ENCODE data around the gene EML1. TPM values are rescaled to one million over a fixed set of nuclear protein-coding genes. Genes with fewer than 3 reads are reported as not detected.

The EML1 gene
- total RNA-seq, 2 experiments from 2014 or later: 0.59 TPM; not detected in 1

DNA sequence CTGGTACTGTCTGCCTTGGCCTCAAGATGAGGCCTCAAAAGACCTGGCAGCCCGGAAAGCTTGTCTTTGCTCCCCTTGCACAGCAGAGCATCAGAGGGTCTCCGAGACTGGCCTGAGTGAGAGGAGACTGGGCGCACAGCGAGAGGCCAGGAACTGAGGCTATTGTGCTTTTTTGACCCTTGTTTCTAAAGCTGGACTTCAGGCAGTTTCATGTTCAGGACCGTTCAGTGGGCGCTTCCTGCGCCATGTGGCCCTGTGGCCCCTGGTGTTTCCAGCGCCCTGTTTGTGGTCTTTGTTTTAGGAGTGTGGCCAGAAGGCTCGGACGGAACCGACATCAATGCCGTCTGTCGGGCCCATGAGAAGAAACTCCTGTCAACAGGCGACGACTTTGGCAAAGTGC, 145.7 kb downstream of the EML1 start:
- DNase-seq (no peak), ATAC-seq (ENCODE audit: poor library complexity) (no peak)
- CTCF ChIA-PET: no interaction called here
- Mint-ChIP-seq H3K27ac (no peak overlapping the region), H3K36me3 (ENCODE audit: low read depth) (no peaks in the 10 kb centered on the region), H3K9me3 (no peaks in the 10 kb centered on the region), H3K4me3 (no peak overlapping the region), H3K27me3 (peaks cover 10% of the 10 kb centered on the region), H3K4me1 (ENCODE audit: low read depth) (no peaks in the 10 kb centered on the region)
- Histone ChIP-seq H3K27ac (ENCODE audit: low read depth in 1 of 2, low read length in 2 of 2) (no peak overlapping the region), H3K27me3 (ENCODE audit: control insufficient read depth in 1 of 2, insufficient read depth in 2 of 2, low read length in 2 of 2) (no peaks in the 10 kb centered on the region), H3K9me3 (ENCODE audit: control insufficient read depth in 1 of 2, insufficient read depth in 1 of 2, low read length in 2 of 2) (no peaks in the 10 kb centered on the region), H3K36me3 (ENCODE audit: insufficient read depth, low read length) (no peaks in the 10 kb centered on the region), H3K4me1 (ENCODE audit: insufficient read depth, low read length) (no peaks in the 10 kb centered on the region), H3K4me3 (ENCODE audit: low read length) (no peak overlapping the region)
- POLR2A ChIA-PET: no interaction called here
- intact Hi-C loops (cut with DNase I, micrococcal nuclease): no loop called here
- TF ChIP-seq, protein P1, sequence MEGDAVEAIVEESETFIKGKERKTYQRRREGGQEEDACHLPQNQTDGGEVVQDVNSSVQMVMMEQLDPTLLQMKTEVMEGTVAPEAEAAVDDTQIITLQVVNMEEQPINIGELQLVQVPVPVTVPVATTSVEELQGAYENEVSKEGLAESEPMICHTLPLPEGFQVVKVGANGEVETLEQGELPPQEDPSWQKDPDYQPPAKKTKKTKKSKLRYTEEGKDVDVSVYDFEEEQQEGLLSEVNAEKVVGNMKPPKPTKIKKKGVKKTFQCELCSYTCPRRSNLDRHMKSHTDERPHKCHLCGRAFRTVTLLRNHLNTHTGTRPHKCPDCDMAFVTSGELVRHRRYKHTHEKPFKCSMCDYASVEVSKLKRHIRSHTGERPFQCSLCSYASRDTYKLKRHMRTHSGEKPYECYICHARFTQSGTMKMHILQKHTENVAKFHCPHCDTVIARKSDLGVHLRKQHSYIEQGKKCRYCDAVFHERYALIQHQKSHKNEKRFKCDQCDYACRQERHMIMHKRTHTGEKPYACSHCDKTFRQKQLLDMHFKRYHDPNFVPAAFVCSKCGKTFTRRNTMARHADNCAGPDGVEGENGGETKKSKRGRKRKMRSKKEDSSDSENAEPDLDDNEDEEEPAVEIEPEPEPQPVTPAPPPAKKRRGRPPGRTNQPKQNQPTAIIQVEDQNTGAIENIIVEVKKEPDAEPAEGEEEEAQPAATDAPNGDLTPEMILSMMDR (IDR thresholded peaks at IDR 0.05): no peak

DNA sequence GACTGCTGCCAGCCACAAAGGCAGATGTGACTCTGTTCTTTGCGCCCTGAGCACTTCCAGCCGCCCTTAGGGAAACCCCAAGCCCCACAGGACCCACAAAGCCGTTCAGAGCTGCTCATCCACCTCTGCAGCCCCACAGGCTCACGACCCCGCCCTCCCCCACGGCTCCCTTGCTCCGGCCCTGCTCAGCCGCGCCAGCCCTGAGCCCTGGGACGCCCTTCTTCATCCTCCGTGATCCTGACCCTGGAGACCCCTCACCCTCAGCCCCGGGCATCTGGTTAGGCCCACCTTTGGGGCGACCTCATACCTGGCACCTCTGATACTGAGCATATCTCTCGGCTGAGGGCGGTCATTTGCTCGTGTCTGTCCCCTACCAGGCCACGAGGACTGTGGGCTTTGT, 146.2 kb downstream of the EML1 start:
- Histone ChIP-seq H3K27me3 (ENCODE audit: control insufficient read depth in 1 of 2, insufficient read depth in 2 of 2, low read length in 2 of 2) (no peaks in the 10 kb centered on the region), H3K9me3 (ENCODE audit: control insufficient read depth in 1 of 2, insufficient read depth in 1 of 2, low read length in 2 of 2) (no peaks in the 10 kb centered on the region), H3K36me3 (ENCODE audit: insufficient read depth, low read length) (no peaks in the 10 kb centered on the region), H3K4me3 (ENCODE audit: low read length) (no peak overlapping the region), H3K4me1 (ENCODE audit: insufficient read depth, low read length) (no peaks in the 10 kb centered on the region), H3K27ac (ENCODE audit: low read depth in 1 of 2, low read length in 2 of 2) (no peak overlapping the region)
- POLR2A ChIA-PET: no interaction called here
- no peak for DNase-seq
- intact Hi-C loops (cut with DNase I, micrococcal nuclease): no loop called here
- Mint-ChIP-seq H3K27me3 (peaks cover 11% of the 10 kb centered on the region), H3K4me1 (ENCODE audit: low read depth) (no peaks in the 10 kb centered on the region), H3K4me3 (no peak overlapping the region), H3K9me3 (no peaks in the 10 kb centered on the region), H3K27ac (no peak overlapping the region), H3K36me3 (ENCODE audit: low read depth) (no peaks in the 10 kb centered on the region)
- CTCF ChIA-PET: no interaction called here
- TF ChIP-seq, protein P1 (IDR thresholded peaks at IDR 0.05): no peak
- no peak for ATAC-seq (ENCODE audit: poor library complexity)

DNA sequence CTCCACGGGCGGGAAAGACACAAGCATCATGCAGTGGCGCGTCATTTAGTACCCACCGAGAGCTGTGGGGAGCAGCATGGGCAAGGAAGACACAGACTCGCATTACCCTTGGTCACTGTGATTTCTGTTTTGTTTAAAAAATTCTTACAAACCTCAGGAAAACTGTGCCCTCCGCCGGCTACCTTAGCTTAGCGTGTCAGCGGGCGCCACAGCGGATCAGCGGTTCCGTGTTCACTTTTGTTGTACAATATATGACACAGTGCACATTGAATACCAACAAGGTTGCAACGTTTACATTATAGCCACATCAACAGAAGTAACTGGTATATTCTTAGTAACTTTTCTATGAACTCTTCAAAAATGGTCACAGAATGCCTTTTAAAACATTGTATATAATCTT, 146.9 kb downstream of the EML1 start:
- H3K36me3 ChIP-seq (ENCODE audit: insufficient read depth, low read length): no peaks in the 10 kb centered on the region
- H3K9me3 ChIP-seq (ENCODE audit: control insufficient read depth in 1 of 2, insufficient read depth in 1 of 2, low read length in 2 of 2): no peaks in the 10 kb centered on the region
- no peaks in the 10 kb centered on the region for H3K4me1 Mint-ChIP-seq (ENCODE audit: low read depth)
- no peak overlapping the region for H3K4me3 ChIP-seq (ENCODE audit: low read length)
- no peaks in the 10 kb centered on the region for H3K27me3 ChIP-seq (ENCODE audit: control insufficient read depth in 1 of 2, insufficient read depth in 2 of 2, low read length in 2 of 2)
- POLR2A ChIA-PET: no interaction called here
- H3K4me1 ChIP-seq (ENCODE audit: insufficient read depth, low read length): no peaks in the 10 kb centered on the region
- no peaks in the 10 kb centered on the region for H3K9me3 Mint-ChIP-seq
- H3K27me3 Mint-ChIP-seq: peaks cover 13% of the 10 kb centered on the region
- ATAC-seq (ENCODE audit: poor library complexity): no peak
- CTCF ChIA-PET: no interaction called here
- no peak overlapping the region for H3K4me3 Mint-ChIP-seq
- H3K36me3 Mint-ChIP-seq (ENCODE audit: low read depth): no peaks in the 10 kb centered on the region
- H3K27ac Mint-ChIP-seq: no peak overlapping the region
- intact Hi-C loops (cut with DNase I, micrococcal nuclease): no loop called here
- TF ChIP-seq, protein P1 (IDR thresholded peaks at IDR 0.05): no peak
- no peak for DNase-seq
- no peak overlapping the region for H3K27ac ChIP-seq (ENCODE audit: low read depth in 1 of 2, low read length in 2 of 2)

All from CD4-positive, alpha-beta T cell (primary cell).